Right lobe of liver (tissue), 4 donors: ENCODE data around the gene TAGAP.

Experiments used
- CTCF ChIP-seq, 4 donors: fragments of 200-600 bp in 3 of 4; fragments of 450-650 bp in 1 of 4; IDR thresholded peaks; one replicate each; pipeline versions ENCODE4 v1.5.1 to v1.8.0; 2016 to 2022; ENCODE audit warnings: antibody characterized with exemption in 4 of 4, mild to moderate bottlenecking in 2 of 4
- POLR2A ChIP-seq: fragments of 450-650 bp; IDR thresholded peaks from one replicate; pipeline ENCODE4 v1.6.1; 2017; ENCODE audit warnings: antibody characterized with exemption, mild to moderate bottlenecking
- donor health status: DM: no; HTN: no; CAD: no.
- donor health status: DM: no; HTN: no; CAD: no.
- donor health status: DM: no; HTN: yes; CAD: no.

- TF ChIP-seq CTCF (IDR thresholded peaks at IDR 0.05) (no peak), POLR2A (no peak)
Measured at GRCh38 chr6:159005436-159005835, 39.4 kb downstream of the TAGAP start.
